Sigmoid colon (tissue), 4 donors: ENCODE measurements around the gene BHLHE23.

Experiments
- POLR2A ChIP-seq, 2 donors: fragments of 450-650 bp; IDR thresholded peaks; one replicate each; pipeline ENCODE4 v1.6.1; 2016; ENCODE audit warnings: antibody characterized with exemption in 2 of 2, mild to moderate bottlenecking in 2 of 2, moderate library complexity in 2 of 2
- POLR2AphosphoS5 ChIP-seq, 4 donors: sonication (generic); formaldehyde crosslinking; IDR thresholded peaks; one replicate each; pipeline ENCODE4 v1.6.1; 2017; ENCODE audit warnings: antibody characterized with exemption in 4 of 4

DNA sequence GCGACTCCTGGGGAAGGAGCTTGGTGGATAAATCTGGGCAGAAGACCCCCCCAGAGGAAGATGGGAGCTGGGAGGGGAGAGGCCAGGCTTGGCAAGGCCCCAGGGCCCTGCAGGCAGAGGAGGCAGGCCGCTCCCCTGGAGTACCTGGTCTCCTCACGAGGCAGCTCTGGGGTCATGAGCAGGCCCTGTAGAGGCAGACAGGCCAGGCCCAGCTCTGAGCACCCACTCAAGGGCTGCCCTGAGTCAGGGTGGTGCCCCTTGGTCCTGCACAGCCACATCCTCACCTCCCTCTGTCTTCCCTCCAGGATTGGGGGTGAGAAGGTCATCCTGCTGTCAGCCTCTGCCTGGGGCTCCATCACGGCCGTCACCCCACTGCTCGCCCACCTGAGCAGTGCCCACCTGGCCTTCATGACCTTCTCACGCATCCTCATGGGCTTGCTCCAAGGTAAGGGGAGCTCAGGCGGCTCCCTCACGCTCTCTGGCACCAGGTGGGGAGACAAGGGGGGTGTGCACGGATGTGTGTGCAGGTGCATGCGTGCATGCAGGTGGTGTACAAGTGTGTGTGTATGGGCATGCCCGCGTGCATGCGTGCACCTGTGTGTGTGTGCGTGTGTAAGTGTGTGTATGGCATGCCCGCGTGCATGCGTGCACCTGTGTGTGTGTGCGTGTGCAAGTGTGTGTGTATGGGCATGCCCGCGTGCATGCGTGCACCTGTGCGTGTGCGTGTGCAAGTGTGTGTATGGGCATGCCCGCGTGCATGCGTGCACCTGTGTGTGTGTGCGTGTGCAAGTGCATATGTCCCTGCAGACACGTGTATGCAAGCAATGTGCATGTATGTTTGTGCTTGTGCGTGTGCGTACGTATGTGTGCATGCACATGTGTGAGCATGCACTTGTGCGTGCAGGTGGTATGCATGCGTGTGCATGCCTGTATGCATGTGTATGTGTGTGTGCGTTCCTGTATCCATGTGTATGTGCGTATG lies 49.3 kb downstream of the BHLHE23 start:
- TF ChIP-seq POLR2AphosphoS5 (IDR thresholded peaks at IDR 0.05) (no peak), POLR2A (IDR thresholded peaks at IDR 0.05) (no peak)
